ENCODE results near the gene ADD3.
"Not testable (repeated sequence)": the region's sequence is repeated elsewhere in the genome, so short reads cannot be mapped to it uniquely, and the experiment has no call there.

The ADD3 gene

GRCh38 chr10:109975244-109976190 lies 32.3 kb upstream of the ADD3 start:
- intact Hi-C loops (cut with DNase I): no loop called here
- no peak for DNase-seq

DNA sequence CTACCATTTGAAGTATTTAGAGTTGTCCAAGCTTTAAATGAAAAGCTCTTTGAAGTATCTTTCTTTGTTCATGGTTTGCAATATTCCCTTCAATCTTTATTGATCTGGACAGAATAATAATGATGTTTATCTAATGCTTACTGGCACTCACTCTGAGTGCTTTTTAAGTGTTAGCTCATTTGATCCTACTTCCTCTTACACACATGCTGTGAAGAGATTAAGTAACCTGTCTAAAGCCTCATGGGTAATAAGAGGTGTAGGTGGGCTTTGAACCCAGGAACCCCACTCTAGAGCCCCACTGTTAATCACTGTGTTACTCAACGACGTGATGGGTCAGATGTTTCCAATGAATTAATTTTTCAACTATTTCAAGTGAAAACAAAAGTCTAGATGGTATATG lies 31.1 kb upstream of the ADD3 start:
- no peak for DNase-seq
- intact Hi-C loops (cut with DNase I): no loop called here

- intact Hi-C loops (cut with DNase I): no loop called here
Observed at GRCh38 chr10:109977382-109977806, 30.4 kb upstream of the ADD3 start.

GRCh38 chr10:109978481-109978880 lies 29.3 kb upstream of the ADD3 start:
- peak in 4 of 10 donors; percentile 26 to 67 (median 46) for DNase-seq
- intact Hi-C loops (cut with DNase I): no loop called here

More at GRCh38 chr10:109977382-109977806, 30.4 kb upstream of the ADD3 start:
- DNase-seq: no peak

- no peak for DNase-seq
- intact Hi-C loops (cut with DNase I): no loop called here
Observed at GRCh38 chr10:109979215-109979614, 28.6 kb upstream of the ADD3 start.

- intact Hi-C loops (cut with DNase I): no loop called here
- no peak for DNase-seq
Observed at GRCh38 chr10:109981650-109982049, 26.1 kb upstream of the ADD3 start.

GRCh38 chr10:109982123-109982522 lies 25.7 kb upstream of the ADD3 start:
- DNase-seq: no peak
- intact Hi-C loops (cut with DNase I): no loop called here

DNA sequence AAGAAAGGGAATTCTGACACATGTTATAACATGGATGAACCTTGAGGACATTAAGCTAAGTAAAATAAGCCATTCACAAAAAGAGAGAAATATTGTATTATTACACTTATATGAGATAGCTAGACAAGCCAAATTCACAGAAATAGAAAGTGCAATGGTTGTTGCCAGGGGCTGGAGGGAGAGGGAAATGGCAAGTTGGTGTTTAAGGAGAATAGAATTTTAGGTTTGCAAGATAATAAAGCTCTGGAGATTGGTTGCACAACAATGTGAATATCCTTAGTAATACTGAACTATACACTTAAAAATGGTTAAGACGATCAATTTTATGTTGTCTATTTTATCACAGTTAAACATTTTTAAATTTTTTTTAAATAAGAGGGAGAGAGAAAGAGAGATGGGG lies 25.0 kb upstream of the ADD3 start:
- no peak for DNase-seq
- intact Hi-C loops (cut with DNase I): no loop called here

- intact Hi-C loops (cut with DNase I): no loop called here
- no peak for DNase-seq
Observed at GRCh38 chr10:109984013-109984412, 23.8 kb upstream of the ADD3 start.

DNA sequence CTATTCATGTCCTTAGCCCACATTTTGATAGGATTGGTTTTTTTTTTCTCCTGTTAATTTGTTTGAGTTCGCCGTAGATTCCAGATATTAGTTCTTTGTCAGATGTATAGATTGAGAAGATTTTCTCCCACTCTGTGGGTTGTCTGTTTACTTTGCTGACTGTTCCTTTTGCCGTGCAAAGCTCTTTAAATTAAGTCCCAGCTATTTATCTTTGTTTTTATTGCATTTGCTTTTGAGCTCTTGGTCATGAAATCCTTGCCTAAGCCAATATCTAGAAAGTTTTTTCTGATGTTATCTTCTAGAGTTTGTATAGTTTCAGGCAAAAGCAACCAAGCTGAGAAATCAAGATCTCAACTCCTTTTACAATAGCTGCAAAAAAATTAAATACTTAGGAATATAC lies 22.0 kb upstream of the ADD3 start:
- intact Hi-C loops (cut with DNase I); DNase-seq: not testable (repeated sequence)

DNA sequence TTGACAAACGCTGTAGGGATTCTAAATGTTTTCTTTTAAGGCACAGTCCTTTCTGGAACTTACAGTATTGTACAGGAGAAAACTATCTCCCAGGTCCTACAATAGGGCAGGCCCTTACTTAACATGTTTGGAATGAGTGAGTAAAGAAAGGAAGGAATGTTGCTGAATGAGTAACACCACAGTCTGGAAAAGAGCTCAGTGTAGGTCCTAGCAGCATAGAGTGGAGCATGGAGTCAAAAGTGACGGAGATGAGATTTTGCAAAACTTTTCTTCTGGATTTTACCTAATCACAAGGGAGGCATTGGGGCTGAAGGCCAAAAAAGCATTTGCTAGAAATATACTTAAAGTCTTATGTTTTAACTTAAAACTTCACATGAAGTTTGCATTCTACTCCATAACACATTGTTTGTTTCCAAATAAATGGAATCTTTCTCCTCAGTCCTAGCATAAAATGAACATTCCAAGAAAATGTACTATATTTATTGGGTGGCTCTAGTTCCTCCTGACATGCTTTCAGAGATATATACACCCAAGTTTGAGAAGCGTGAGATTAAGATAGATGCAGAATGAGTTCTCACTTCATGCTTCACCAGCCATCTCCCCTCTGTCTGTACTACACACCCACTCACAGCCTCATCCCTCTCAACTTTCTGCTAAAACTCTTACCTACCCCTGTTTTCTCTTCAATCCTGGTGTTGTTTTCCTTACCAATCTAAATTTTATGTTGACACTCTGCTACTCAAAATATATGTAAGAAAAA lies 20.2 kb upstream of the ADD3 start:
- intact Hi-C loops (cut with DNase I): no loop called here
- DNase-seq: no peak

GRCh38 chr10:109988212-109988596 lies 19.6 kb upstream of the ADD3 start:
- intact Hi-C loops (cut with DNase I): no loop called here
- DNase-seq: no peak

DNA sequence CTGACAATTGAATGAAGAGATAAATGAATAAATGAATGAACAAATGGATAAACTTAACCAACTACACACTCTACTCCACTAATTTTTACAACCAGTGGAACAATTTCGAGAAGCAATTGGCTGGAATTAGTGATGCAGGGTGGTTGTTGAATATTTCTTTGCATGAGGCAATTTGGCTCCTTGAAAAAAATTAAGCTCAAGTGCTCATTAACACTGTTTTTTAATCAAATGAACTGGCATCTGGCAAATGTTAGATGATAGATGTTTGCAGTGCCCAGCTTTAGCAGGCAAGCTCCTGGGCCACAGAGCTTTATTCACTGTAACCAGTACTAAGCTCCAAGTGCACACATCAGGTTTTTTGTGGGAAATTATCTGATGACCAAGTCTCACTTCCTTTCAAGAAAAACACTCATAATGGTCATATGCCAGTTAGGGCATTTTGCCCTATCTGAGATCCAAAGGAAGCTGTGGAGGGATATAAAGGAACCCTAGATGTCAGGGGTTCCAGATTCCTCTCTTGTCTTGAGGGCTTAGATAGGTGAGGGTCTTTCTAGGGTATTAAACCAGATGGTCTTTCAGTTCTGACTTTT lies 16.4 kb upstream of the ADD3 start:
- DNase-seq: no peak
- intact Hi-C loops (cut with DNase I): no loop called here

- intact Hi-C loops (cut with DNase I): no loop called here
- DNase-seq: no peak
Observed at GRCh38 chr10:109992485-109992884, 15.3 kb upstream of the ADD3 start.

GRCh38 chr10:109993551-109994330 lies 14.0 kb upstream of the ADD3 start:
- intact Hi-C loops (cut with DNase I): no loop called here
- DNase-seq: no peak

DNA sequence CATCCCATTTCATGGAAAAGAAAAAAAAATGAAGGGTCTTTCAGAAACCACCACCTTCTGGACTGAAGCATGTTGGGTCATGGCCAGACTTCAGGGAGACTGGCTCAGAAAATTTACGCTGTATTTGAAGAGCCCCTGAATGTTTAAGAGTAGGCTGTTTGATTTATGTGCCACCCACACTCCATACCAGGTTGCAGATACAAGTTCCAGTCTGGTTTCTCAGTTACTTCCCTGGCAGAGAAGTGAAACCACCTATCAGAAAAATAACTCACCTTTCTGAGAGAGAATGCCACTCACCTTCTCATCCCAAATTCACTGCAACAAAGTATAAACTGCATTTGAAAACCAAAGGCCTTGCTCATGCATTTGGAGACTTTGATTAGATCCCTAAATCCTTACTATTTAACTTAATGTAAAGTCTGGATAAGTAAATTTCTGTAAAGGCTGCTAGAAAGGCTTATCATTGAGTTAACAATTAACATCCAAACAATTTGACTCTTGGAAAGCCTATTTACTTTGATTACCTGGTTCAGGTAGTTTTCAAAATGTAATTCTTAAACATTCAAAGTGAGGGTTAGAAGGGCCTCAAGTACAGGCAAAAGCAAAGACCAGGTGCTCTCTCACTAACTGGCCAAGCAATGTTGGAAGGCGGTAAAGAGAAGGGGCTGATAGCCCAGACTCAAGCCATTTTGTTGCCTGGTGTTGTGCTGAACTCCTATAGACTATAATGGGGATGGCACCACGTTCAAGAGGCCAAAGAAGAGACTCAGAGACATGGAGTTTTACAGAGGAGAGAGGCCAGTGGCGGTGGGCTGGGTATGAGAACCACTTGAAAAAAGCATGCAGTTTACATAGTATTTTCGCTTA lies 12.8 kb upstream of the ADD3 start:
- no peak for DNase-seq
- intact Hi-C loops (cut with DNase I): no loop called here

DNA sequence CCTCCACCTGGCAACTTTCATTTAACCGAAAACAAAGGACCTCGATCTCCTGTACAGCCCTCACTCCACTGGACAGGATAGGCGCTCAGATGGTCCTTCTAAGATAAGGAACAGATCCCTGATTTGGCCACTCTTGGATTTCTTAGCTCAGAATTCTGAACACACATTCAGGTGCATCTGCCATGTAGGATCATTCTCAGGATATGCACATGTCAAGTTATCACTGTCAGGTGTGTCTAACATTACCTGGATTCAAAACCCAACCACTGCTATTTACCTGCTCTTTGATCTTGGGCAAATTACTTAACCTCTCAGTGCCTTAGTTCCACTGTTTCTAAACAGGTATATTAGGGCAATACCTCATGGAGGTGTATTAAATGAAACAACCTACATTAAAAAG lies 12.2 kb upstream of the ADD3 start:
- DNase-seq: no peak
- intact Hi-C loops (cut with DNase I): no loop called here

GRCh38 chr10:109996225-109996624 lies 11.6 kb upstream of the ADD3 start:
- intact Hi-C loops (cut with DNase I): no loop called here
- no peak for DNase-seq

DNA sequence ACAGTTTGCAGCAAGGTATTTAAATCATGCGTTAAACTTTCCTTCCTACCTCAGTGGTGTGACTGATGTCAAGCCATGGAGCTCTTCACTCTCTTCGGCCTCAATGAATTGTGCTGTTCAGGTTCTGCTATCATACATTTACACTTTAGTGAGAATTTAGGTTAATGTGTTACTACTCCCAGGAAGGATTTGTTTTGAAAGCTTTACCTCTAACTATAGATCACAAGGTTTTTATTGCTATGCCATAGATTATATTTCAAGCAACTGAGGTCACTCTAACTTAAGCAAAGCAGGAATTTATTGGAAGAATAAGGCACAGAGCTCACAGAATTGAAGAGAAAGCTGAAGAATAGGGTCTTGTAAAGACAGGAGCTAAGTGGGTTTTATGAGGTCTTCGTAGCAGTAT lies 11.0 kb upstream of the ADD3 start:
- intact Hi-C loops (cut with DNase I): no loop called here

GRCh38 chr10:109997233-109997632 lies 10.6 kb upstream of the ADD3 start:
- intact Hi-C loops (cut with DNase I): no loop called here
- no peak for DNase-seq

More for the DNA sequence above, 11.0 kb upstream of the ADD3 start:
- DNase-seq: no peak

Measured in posterior cingulate gyrus (tissue), 11 donors.